SIG-M5 treated with dmso at 0.1 percent for 504 hours (cell line): ENCODE measurements around the gene DAPK3.
"Not testable (repeated sequence)": the region's sequence is repeated elsewhere in the genome, so short reads cannot be mapped to it uniquely, and the experiment has no call there.

ENCODE experiments used
- DNase-seq: peaks from one replicate; lab custom pipeline; 2025; ENCODE audit not compliant: unreplicated experiment; lab: John Stamatoyannopoulos, UW

DAPK3 gene

DNA sequence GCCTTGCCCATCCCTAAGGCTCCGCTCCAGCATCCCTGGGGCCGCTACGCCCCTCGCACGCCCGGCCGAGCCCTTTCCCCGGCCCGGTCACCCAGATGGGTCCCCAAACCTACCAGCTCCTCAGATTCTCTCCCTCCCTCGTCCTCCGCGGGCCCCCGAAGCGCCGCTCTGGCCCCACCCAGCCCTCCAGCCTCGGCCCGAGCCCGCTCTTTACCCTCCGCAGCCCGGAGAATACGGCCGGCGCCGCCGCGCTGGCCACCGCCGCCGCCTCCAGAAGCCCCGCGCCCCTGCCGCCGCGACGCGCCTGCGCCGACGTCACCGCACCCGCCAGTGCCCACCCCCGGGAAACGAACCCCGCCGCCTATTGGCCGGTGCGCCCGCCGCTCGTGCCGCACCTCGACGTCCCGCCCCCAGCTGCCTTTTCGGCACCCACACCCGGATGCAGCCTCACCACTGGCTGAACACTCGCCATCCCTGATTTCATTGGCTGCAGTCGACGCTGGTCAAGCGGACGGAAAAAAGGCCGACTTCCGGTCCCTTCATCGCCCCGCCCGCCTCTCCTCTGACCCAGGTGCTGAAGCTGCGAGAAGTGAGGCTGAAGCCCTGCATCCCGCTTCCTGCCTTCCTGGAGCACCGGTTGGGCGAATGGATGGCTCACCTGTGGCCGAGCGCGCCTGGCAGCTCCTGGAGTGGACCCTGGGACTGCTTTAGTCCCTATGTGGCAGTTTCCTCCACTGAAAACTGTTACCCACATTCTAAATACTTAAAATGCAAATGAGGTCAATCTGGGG lies at the start of gene DAPK3:
Gene DAPK3 (minus strand): TSS at position 292 of the 791 bp plus-strand sequence. CDS start 1,364 bp downstream, outside the sequence.
- DNase-seq, result peak; percentile 96

DNA sequence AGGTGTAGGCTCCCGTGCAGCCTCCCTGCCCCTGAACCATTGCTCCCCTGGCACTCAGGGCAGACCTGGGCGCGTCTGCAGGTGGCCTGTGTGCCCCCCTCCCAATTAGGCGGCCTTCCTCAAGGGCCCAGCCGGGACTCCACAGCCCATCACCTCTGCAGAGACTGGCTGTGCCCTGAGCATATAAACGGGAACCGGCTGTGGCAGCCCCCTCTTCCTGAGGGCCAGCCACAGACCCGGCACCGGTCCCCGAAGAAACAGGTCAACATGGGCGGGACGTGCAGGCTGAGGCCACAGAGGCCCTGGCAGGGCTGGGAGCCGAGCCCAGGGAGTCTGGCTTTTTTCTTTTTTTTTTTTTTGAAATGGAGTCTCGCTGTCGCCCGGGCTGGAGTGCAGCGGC lies 48.7 kb upstream of the DAPK3 start:
- DNase-seq, result no peak

DNA sequence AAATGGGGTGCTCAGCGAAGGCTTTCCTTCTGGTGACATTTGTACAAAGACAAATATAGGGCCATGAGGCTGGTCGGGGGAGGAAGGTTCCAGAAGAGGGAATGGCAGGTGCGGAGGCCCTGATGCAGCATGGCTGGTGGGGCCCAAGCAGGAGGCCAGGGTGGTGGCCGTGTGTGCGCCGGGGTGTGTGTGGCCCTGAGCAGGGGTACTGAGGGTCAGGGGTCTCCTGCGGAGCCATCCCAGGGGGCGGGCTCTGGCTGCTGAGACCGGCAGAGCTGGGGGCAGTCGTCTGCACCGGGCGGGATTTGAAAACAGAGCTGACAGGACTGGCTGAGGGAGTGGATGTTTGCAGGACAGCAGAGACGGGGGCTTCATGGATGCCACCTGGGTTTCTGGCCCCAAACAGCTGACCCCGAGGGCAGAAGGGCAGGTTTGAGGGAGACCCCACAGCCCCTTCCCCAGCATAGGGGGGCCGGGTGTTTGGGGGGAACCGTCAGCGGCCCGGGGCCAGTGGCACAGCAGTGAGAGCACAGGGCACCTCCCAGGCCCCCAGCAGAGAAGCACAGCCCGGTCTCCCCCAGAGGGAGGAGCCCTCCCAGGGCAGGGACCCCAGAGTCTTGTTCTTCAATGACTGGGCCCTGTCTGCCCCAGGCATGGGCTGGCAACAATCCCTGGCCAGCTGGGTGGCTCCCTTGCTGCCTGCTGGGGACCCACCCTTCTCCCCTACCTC lies 48.0 kb upstream of the DAPK3 start:
- DNase-seq, result no peak

DNA sequence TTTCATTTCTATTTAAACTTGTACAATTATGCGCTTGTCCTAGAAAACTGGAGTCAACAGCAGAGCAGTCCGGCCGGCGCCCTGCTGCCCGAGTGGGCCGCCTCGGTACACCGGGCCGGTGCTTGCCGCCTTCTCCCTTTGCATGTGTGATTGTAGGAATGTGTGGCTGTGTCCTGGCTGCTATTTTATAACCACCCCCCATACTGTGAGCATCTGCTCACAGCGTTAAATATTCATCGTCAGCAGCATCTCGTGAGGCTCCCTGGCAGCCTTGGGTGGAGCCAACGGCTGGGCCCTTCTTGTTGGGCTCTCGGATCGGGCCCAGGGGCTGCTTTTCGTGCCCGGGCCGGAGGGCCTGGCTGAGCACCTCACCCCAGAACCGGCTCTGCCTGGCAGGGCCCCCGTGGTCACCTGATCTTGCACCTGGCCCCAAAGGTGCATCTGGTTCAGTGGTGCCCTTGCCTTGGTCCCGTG lies 47.3 kb upstream of the DAPK3 start:
- no peak for DNase-seq

DNA sequence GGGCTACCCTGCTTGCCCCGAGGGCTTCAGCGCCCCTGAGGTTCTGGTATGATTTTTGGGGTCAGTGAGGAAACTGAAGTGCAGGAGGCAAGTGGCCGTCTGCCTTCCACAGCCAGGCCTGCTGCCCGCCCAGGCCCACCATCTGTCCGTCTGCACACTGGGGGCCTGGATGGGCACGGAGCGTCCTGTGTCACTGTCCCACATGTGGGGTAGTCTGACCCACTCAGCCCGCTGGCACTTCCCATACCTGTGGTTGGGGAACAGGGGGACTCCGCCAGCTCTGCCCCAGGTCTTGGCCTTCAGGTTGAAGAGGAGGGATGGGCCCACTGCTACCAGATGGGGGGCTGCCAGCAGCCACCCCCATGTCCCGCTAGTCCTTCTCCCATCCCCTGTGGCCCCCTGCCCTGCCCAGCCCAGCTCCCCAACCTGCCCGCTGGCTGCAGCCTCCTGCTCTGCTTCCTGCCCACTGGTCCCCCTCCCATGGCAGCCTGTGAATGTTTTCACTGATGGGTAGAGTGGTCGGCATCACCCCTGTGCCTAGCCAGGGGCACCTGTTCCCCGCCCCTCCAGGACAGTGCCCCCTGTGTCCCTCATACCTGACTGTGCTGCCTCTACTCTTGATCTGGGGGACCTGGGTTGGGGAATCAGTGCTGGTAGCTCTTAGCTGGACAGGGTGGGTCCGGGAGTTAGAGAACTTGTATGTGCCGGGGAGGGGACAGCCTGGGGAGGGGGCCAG lies 46.2 kb upstream of the DAPK3 start:
- DNase-seq, result no peak

DNA sequence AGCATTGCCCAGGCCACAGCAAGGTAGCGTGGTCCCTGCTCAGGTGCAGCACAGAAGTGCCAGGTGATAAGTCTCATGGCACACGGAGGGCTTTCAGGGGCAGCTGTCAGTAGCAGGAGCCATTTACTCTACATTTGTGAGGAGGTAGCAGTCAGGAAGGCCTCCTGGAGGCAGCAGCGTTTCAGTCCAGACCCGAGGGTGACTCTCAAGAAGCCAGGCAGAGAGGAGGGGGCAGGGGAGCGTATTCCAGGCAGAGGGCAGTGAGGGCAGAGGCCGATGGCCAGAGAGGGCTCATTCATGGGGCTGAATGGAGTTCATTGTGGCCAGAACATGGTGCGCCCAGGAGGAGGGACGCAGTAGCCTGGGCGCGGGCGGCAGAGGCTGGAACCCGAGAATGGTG lies 45.6 kb upstream of the DAPK3 start:
- no peak for DNase-seq

DNA sequence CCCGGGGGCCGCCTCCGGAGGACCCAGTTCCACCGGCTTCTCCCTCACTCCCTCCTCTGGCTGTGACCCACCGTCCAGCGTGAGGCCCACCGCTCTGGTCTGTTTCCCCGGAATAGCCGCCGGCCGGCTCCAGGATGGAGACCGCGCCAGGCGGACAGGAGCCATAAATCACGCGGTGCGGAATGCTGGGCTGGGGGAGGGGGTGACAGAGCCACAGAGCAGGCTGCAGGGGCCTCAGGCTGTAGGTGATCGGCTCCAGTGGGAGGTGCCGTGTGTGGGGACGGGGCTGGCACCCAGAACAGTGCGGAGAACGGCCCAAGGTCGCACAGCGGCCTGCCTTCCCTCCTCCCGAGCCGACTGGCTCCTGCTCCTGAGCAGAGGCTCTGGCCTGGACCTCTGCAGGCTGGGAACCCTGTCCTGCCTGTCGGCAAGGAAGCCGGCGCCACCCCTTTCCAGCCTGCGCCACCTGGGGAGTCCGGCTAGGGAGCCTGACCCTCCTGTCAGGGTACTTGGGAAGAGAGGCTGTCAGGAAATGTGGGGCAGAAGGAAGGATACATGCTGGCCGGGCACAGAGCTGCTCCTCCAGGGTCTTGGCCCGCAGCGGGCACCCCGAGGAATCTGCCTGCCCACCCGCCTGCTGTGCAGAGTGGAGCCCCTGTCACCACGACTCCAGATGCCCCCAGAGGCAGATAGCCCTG lies 45.0 kb upstream of the DAPK3 start:
- DNase-seq, result no peak

DNA sequence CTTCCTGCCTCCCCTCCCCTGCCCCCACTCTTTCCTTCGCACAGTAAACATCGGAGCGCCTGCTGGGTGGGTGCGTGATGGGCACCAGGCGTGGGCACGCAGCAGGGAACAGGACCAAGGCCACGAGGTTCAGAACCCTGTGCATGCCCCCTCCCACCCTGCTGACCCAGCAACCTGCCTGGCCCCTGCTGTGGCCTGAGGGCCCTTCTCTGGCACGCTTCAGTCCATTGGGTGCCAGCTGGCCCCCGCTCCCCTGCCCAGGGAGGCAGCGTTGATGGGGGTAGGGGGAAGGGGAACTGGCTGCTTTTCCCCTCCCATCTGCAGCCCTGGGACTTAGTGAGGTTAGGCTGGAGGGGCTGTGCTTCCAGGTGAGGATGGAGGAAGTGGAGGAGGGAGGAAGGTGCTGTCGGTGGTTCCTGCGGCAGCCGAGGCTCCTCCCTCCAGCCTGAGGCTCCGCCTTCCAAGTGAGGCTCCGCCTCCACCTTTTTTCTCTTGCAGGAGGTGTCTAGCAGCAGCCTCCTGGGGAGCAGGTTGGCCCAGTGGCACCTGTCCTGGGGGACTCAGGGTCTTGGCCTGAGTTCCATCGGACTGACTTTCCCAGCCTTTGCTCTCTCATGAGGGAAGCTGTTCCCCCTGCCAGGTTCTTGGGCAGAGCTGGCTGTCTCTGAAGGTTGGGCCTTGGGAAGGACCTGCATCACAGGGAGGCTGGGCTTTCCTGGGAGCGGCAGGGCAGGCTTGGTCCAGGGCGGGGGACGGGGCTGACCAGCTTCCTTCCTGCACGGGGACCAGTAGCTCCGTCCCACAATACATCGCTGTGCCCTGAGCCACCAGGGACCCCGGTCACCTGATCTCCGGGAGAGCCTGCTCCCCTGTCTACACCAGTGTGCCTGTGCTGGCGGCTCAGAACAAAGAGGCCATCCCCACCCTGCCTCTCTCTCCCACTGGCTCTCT lies 43.9 kb upstream of the DAPK3 start:
- no peak for DNase-seq

DNA sequence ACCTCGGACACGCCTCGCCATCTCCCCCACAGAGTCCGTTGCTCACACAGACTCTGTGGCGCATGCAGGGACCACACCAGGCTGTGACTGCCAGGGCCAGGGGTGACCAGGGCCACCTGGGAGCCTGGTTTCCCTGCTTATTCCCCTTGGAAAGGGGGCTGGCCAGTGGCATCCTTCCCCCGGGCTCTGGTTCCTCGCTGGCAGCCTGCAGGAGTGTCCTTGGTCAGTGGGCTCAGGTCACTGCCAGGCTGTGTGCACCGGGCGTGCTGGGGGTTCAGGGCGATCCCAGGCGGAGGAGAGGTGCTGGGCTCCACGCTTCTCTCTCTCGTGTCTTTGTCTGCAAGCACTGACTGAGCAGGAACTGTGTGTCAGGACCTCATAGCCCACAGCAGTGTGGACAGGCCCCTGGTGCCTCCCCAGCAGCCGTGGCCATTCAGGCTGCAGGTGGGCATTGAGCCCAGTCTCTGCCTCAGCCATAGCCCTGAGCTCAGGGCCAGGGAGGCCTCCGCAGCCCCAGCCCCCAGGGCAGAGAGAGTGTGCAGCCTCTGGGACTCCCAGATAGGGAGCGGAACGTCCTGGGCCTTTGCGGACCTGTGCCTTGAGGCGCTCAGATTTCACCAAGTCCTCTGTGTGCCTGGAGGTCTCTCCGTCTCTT lies 43.1 kb upstream of the DAPK3 start:
- DNase-seq, result no peak

DNA sequence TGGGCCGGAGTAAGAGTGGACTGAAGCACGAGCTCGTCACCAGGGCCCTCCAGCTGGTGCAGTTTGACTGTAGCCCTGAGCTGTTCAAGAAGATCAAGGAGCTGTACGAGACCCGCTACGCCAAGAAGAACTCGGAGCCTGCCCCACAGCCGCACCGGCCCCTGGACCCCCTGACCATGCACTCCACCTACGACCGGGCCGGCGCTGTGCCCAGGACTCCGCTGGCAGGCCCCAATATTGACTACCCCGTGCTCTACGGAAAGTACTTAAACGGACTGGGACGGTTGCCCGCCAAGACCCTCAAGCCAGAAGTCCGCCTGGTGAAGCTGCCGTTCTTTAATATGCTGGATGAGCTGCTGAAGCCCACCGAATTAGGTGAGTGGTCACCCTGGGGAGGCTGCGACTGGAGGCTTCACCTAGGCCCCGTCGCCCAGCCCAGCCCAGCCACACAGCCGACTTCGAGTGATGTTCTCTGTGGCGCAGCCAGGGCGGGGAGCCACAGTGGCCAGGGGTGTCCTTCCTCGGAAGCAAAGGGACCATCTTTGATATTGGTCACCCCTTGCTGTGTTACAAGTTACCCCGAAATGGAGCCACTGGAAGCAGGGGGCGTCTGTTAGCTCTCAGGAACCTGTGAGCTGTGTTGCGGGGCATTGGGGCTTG lies 42.2 kb upstream of the DAPK3 start:
- DNase-seq, result no peak

DNA sequence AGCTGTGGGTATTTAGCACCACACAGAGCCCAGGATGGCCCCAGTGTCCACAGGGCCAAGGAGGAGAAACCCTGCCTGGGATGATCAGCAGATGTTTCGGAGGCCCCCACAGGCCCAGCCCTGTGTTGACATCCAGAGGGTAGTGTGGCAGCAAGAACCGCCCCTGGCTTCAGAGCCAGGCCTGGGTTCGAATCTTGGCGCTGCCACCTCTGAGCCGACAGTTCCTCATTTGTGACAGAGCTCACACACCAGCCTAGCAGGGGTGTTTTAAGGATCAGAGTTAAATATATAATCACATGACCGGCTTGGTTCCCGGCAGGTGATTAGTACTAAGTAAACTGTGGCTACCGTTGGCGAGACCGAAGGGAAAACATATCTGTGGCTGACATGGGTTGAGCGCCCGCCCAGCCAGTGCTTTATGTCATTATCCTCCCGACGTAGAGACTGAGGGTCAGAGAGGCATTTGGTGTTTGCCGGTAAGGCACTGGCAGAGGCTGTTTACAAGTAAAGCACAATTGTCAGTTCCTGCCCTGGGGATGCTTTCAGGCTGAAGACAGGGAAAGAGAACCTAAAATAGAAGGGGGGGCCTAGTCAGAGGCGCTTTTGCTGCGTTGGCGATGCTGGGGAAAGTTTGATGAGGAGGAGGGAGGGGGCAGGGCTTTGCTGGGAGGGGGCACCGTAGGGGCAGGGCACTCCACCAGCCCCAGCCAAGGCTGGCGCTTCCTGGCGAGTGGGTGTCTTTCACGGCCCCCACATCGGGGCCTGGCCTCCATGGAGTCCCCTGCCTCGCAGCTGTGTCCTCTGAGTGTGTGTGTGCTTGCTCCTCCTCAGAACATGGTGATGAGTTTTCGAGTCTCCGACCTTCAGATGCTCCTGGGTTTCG lies 41.4 kb upstream of the DAPK3 start:
- no peak for DNase-seq

DNA sequence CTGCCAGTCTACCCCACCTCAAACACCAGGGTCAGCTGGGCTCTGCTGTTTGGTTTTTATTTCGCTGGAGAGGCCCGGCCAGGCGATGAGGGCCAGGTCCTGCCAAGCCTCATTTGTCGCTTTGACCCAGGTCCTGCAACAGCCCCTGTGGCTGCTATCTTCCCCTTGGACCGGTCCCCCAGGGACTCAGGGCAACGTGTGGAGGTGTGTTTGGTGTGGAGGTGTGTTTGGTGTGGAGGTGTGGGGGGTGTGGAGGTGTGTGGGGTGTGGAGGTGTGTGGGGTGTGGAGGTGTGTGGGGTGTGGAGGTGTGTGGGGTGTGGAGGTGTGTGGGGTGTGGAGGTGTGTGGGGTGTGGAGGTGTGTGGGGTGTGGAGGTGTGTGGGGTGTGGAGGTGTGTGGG lies 40.5 kb upstream of the DAPK3 start:
- DNase-seq, result not testable (repeated sequence)

DNA sequence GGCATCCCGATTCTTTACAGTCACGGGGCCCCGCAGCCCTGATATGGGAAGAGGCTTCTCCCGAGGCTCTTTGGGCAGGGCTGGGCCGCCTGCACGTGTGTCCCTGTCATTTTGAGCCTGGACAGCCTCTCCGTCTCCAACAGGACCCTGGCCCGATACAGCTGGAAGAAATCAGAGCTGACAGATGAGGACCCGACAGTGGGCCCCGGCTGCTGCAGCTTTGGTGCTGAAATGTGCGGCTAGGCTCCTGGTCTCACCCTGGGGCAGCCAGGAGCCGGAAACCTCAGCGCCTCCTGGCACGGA lies 39.9 kb upstream of the DAPK3 start:
- no peak for DNase-seq

DNA sequence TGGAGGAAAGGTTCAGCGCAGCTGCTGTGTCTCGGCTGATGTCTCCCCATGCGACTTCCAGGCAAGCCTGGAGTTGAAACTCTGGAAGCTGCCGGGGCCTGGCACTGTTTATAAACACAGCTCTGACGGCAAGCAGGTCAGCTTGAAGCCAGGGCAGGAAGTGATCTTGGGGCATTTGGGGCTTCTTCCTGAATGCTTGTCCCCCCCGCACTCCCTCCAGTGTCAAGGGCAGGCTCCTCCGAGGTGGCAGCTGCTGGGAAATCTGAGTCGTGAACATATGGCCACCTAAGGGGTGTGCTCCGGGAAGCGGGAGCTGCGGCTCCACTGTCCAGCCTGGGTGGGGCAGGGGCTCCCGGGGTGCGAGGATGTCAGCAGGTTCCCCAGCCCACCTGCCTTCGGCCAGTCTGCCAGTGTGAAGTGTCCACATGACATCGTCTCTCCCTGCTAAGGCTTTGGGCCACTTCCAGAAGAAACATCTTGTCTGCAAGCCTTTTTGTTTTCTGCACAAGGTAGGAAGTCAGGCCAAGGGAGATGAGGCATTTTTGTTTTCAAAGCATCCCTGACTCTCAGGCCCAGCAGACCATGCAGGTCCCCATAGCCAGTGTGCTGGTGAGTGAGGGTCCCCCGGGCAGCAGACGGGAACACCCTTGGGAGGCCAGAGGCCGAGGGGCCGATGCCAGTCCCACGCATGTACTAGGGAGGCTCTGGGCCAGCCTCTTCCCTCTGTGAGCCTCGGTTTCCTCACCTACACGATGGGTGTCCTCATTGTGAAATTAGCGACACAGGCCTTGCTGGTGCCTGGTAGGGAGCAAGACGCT lies 39.3 kb upstream of the DAPK3 start:
- DNase-seq, result no peak

DNA sequence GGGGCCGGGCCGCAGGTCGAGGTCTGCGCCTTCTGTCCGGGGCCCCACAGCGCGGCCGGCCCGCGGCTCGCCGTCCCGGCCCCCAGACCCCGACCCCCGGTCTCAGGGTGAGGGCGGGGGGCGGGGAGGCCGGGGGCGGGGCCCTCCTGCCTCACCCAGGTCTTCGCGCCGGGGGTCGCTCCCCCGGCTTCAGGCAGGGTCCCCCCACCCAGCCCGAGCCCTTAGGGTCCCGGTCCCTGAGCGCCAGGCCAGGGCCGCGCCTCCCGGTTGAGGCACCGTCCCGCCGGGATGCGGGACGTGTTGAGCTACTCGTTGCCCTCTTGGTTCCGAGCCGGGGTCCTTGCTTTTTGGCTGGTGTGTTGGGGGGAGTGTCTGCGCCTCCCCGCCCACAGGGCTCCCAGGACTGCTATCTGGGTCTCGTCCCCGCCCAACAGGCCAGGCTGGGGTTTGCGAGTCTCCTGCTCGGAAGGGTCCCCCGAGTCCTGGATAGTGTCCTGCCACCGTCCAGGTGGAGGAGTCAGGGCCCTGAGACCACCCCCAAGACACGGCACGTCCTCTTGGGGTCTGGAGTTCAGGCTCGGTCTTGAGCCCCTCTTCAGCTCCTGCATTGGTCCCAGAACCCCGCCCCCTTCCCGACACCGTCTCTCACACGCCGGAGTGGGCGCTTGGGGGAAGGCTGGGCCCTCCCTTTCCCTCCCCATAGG lies 37.1 kb upstream of the DAPK3 start:
- peak; percentile 10 for DNase-seq

DNA sequence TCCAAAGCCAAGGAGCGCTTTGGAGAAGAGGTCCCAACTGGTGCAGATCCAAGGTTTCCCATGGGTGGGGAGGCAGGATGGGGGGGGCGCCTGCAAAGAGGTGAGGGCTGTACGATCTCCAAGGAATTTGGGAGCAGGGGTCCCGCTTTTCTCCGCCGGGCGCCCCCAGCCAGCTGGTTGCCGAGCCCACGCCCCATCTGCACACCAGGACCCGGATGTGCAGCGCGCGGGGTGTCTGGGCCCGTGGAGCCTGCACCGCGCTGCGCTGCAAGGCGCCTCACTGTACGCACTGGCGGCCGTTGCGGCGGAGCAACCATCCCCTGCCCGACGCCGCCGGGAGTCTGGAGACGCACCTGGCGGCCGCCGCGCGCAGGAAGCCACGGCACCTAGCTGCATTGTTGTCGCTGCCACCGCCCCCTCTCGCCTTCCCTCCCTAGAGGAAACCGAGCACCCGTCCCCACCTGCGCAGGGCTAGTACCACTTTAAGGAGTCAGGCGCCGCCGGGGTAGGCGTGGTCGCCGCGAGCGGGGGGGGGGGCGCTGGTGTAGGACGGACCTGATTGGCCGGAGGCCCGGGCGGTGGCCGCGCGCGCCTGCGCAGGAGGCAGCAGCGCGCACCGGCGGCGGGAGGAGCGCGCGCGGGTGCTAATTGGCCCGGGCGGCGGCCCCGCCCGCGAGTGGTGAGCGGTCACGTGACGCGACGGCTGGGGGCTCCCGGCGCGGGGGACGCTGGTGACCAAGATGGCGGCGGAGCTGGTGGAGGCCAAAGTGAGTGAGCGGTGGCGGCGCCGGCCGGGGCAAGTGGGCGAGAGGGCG lies 36.3 kb upstream of the DAPK3 start, which contains the start of gene PIAS4:
Gene PIAS4 (plus strand): TSS at position 716 of the 815 bp plus-strand sequence. CDS start 25 bp downstream, at position 741.
- DNase-seq, result peak; percentile 84
